ENCODE measurements around the gene CES4A. TPM values are rescaled to one million over a fixed set of nuclear protein-coding genes. Genes with fewer than 3 reads are reported as not detected.

CES4A gene
- polyA plus RNA-seq, 1 donor (not counting 4 experiments of a cell fraction or from before 2014, with no cell fraction given): 6.6 TPM

GRCh38 chr16:67050796-67051195 lies 62.4 kb downstream of the CES4A start:
- Histone ChIP-seq H3K4me3 (ENCODE audit: control insufficient read depth in 2 of 3, extremely low read depth in 1 of 3, insufficient read depth in 2 of 3, low read depth in 1 of 3, low read length in 3 of 3) (no peak overlapping the region), H3K9me1 (ENCODE audit: control insufficient read depth, extremely low read depth, insufficient read depth, low read length) (no peaks in the 10 kb centered on the region), H3K36me3 (ENCODE audit: control insufficient read depth in 2 of 2, extremely low read depth in 1 of 2, insufficient read depth in 2 of 2, low read length in 2 of 2) (no peaks in the 10 kb centered on the region), H2AFZ (ENCODE audit: control insufficient read depth, low read length) (no peak overlapping the region), H3K27ac (ENCODE audit: control insufficient read depth, insufficient read depth, low read length) (no peak overlapping the region), H3K27me3 (ENCODE audit: control insufficient read depth, extremely low read depth, insufficient read depth, low read length) (no peaks in the 10 kb centered on the region), H3K79me2 (ENCODE audit: control insufficient read depth, insufficient read depth, low read length) (peaks cover 46% of the 10 kb centered on the region), H3K4me2 (ENCODE audit: control insufficient read depth, extremely low read depth, insufficient read depth, low read depth, low read length) (no peak overlapping the region), H3K4me1 (ENCODE audit: control insufficient read depth, extremely low read depth, insufficient read depth, low read length) (peaks cover 8% of the 10 kb centered on the region), H3K9me3 (ENCODE audit: control insufficient read depth, low read depth, low read length) (no peaks in the 10 kb centered on the region), H4K20me1 (ENCODE audit: control insufficient read depth, extremely low read depth, insufficient read depth, low read length) (peaks cover 8% of the 10 kb centered on the region), H3K9ac (ENCODE audit: control insufficient read depth, extremely low read depth, insufficient read depth, low read length) (no peak overlapping the region)
- no peak for DNase-seq (ENCODE audit: low read depth, low spot score)
- no peak for FAIRE-seq
- dilution Hi-C loops (cut with MboI; ENCODE audit: extremely low pct_ligation_motif_present, low sequenced_read_pairs): no loop called here
- TF ChIP-seq CTCF (optimal IDR thresholded peaks at IDR 0.05 in 1 of 3, IDR thresholded peaks at IDR 0.05 in 1 of 3, conservative IDR thresholded peaks at IDR 0.05 in 1 of 3; ENCODE audit: extremely low read depth in 1 of 3, insufficient read depth in 2 of 3, low read length in 3 of 3) (no peak), EZH2 (IDR thresholded peaks at IDR 0.05; ENCODE audit: low read length) (no peak)

GRCh38 chr16:67052399-67052798 lies 64.0 kb downstream of the CES4A start:
- Histone ChIP-seq H4K20me1 (ENCODE audit: control insufficient read depth, extremely low read depth, insufficient read depth, low read length) (peaks cover 8% of the 10 kb centered on the region), H3K4me1 (ENCODE audit: control insufficient read depth, extremely low read depth, insufficient read depth, low read length) (peaks cover 15% of the 10 kb centered on the region), H3K4me2 (ENCODE audit: control insufficient read depth, extremely low read depth, insufficient read depth, low read depth, low read length) (no peak overlapping the region), H3K9me1 (ENCODE audit: control insufficient read depth, extremely low read depth, insufficient read depth, low read length) (no peaks in the 10 kb centered on the region), H3K79me2 (ENCODE audit: control insufficient read depth, insufficient read depth, low read length) (peaks cover 51% of the 10 kb centered on the region), H3K27me3 (ENCODE audit: control insufficient read depth, extremely low read depth, insufficient read depth, low read length) (no peaks in the 10 kb centered on the region), H3K36me3 (ENCODE audit: control insufficient read depth in 2 of 2, extremely low read depth in 1 of 2, insufficient read depth in 2 of 2, low read length in 2 of 2) (no peaks in the 10 kb centered on the region), H3K27ac (ENCODE audit: control insufficient read depth, insufficient read depth, low read length) (no peak overlapping the region), H3K4me3 (ENCODE audit: control insufficient read depth in 2 of 3, extremely low read depth in 1 of 3, insufficient read depth in 2 of 3, low read depth in 1 of 3, low read length in 3 of 3) (no peak overlapping the region), H2AFZ (ENCODE audit: control insufficient read depth, low read length) (no peak overlapping the region), H3K9ac (ENCODE audit: control insufficient read depth, extremely low read depth, insufficient read depth, low read length) (no peak overlapping the region), H3K9me3 (ENCODE audit: control insufficient read depth, low read depth, low read length) (no peaks in the 10 kb centered on the region)
- no peak for FAIRE-seq
- dilution Hi-C loops (cut with MboI; ENCODE audit: extremely low pct_ligation_motif_present, low sequenced_read_pairs): no loop called here
- TF ChIP-seq EZH2 (IDR thresholded peaks at IDR 0.05; ENCODE audit: low read length): no peak
- no peak for TF ChIP-seq CTCF (optimal IDR thresholded peaks at IDR 0.05 in 1 of 3, IDR thresholded peaks at IDR 0.05 in 1 of 3, conservative IDR thresholded peaks at IDR 0.05 in 1 of 3; ENCODE audit: extremely low read depth in 1 of 3, insufficient read depth in 2 of 3, low read length in 3 of 3)
- DNase-seq (ENCODE audit: low read depth, low spot score): no peak
